Stimulated activated CD4-positive, alpha-beta T cell treated with anti-CD3 and anti-CD28 coated beads, Interleukin-4, amount 100 ng/mL, for 48 hours (primary cell): ENCODE measurements around the gene CAPN6.

ENCODE experiments used
- DNase-seq, 2 donors: peaks; one replicate each; pipeline ENCODE4 v3.0.0-alpha.2; 2020; ENCODE audit warnings: low read depth in 2 of 2

The CAPN6 gene

GRCh38 chrX:111199505-111199904 lies 70.8 kb downstream of the CAPN6 start:
- no peak for DNase-seq
